ENCODE results near the gene IQCM. TPM values are rescaled to one million over a fixed set of nuclear protein-coding genes. Genes with fewer than 3 reads are reported as not detected.

IQCM gene
- total RNA-seq, 1 donor: not detected

DNA sequence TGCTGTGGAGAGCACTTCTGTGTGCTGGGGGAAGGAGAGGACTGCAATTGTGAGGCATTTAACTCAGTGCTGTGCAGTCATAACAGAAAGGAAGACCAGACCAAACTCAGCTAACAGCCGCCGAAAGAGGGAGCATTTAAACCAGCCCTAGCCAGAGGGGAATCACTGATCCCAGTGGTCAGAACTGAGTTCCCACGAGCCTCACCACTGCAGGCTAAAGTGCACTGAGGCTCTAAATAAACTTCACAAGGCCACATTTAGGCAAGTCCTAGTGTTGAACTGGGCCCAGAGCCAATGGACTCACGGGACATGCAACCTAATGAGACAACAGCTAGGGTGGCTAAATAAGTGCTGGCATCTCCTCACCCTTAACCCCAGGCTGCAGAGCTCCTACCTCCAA, 20.4 kb downstream of the IQCM start:
- no peak for DNase-seq (ENCODE audit: low read depth)
- TF ChIP-seq, protein P1, sequence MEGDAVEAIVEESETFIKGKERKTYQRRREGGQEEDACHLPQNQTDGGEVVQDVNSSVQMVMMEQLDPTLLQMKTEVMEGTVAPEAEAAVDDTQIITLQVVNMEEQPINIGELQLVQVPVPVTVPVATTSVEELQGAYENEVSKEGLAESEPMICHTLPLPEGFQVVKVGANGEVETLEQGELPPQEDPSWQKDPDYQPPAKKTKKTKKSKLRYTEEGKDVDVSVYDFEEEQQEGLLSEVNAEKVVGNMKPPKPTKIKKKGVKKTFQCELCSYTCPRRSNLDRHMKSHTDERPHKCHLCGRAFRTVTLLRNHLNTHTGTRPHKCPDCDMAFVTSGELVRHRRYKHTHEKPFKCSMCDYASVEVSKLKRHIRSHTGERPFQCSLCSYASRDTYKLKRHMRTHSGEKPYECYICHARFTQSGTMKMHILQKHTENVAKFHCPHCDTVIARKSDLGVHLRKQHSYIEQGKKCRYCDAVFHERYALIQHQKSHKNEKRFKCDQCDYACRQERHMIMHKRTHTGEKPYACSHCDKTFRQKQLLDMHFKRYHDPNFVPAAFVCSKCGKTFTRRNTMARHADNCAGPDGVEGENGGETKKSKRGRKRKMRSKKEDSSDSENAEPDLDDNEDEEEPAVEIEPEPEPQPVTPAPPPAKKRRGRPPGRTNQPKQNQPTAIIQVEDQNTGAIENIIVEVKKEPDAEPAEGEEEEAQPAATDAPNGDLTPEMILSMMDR (IDR thresholded peaks at IDR 0.05; ENCODE audit: insufficient read depth, low read depth, low read length): no peak
- H3K4me3 ChIP-seq (ENCODE audit: low read depth, low read length): no peak overlapping the region

DNA sequence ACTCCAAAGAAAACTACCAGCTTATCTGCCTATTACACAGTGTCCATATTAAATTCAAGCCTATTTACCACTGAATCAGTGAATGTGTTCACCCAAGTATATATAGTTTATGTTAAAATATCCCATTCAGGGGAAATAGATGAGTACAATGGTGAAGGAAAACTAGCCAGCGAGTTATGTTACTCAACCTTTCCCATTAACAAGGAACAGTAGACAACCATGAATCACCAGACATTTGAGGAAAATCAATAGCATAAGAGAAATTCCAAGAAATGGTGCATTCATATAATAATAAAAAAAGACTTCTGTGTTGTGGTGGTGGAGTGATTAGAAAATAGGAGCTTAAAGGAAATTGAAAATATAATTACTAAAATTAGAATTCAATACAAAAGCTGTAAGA, 21.3 kb downstream of the IQCM start:
- no peak for DNase-seq (ENCODE audit: low read depth)
- TF ChIP-seq, protein P1 (IDR thresholded peaks at IDR 0.05; ENCODE audit: insufficient read depth, low read depth, low read length): no peak
- no peak overlapping the region for H3K4me3 ChIP-seq (ENCODE audit: low read depth, low read length)

DNA sequence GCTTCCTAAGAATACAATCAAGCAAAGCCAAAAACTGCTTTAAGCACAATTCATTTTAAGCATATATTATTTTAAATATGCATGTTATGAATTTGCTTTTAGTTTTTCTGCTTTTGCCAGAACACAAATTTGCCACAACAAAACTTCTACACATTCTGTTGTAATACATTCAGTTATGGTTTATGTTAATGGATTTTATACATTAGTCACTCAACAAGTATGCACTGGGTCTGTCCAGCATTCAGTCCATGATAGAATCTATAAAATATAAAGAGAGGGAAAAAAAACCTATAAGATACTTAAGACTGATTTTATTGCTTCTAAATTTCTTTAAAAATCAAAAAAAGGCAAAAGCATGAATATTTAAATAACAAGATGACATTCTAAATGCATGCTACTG, 22.2 kb downstream of the IQCM start:
- TF ChIP-seq, protein P1 (IDR thresholded peaks at IDR 0.05; ENCODE audit: insufficient read depth, low read depth, low read length): no peak
- no peak overlapping the region for H3K4me3 ChIP-seq (ENCODE audit: low read depth, low read length)
- DNase-seq (ENCODE audit: low read depth): no peak

DNA sequence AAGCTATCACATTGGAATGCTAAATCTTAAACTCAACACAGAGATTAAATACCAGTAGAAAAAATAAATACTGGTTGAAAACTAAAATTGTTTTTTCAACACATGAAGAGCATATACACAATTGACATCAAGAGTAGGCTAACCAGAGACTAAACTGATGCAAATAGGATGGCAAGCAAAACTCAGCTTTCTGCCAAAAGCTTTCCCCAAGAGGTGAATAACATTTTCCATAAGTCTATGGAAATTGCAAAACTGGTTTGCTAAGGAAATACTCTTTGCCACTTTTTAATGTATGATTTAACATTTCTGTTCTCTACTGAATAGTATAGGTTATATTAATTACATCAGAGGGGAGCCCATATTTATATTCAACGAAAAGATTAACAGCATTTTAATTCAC, 23.8 kb downstream of the IQCM start:
- no peak for DNase-seq (ENCODE audit: low read depth)
- H3K4me3 ChIP-seq (ENCODE audit: low read depth, low read length): no peak overlapping the region
- TF ChIP-seq, protein P1 (IDR thresholded peaks at IDR 0.05; ENCODE audit: insufficient read depth, low read depth, low read length): no peak

DNA sequence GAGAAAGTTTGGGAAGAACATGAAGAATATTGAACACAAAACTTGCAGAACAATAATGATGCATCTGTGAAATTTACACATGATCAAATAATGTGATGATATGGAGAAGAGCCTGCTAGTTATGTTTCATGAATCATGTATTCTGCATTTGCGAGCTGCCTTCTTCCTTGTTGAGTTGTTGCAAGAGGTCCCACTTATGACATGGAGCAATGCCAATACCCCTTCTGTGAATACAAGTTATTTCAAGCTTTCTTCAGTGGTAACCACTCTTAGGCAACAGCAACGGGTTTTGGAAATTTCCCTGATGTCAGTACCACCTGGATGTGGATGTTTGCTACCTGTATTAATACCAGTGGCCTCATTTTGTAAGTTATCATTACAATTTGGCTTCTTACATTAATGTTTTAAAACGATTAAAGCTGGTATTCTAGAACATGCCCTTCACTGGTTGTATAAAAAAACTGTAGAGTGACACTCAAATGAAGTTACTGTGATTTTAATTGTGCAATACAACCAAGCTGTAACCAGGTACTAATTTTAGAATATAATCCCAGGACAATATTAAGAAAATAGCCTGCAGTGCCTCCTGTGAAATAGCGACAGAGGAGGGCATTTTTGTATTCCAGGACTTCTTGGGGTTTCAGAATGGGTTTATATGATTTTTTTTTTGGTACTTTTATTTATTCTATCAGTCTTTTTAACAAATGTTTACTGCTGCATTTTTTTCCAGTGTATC, 25.3 kb downstream of the IQCM start:
- TF ChIP-seq, protein P1 (IDR thresholded peaks at IDR 0.05; ENCODE audit: insufficient read depth, low read depth, low read length): no peak
- no peak for DNase-seq (ENCODE audit: low read depth)
- no peak overlapping the region for H3K4me3 ChIP-seq (ENCODE audit: low read depth, low read length)

DNA sequence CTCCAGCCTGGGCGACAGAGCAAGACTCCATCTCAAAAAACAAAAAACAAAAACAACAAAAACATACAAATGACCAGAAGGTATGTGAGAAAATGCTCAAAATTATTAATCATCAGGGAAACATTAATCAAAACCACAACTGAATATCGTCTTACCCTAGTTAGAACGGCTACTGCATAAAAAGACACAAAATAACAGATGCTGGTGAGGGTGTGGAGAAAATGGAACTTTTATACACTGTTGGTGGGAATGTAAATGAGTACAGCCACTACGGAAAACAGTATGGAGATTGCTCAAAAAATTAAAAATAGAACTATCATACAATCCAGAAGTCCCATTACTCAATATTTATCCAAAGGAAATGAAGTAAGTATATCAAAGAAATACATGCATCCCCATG, 27.3 kb downstream of the IQCM start:
- TF ChIP-seq, protein P1 (IDR thresholded peaks at IDR 0.05; ENCODE audit: insufficient read depth, low read depth, low read length): no peak
- no peak for DNase-seq (ENCODE audit: low read depth)
- no peak overlapping the region for H3K4me3 ChIP-seq (ENCODE audit: low read depth, low read length)

All from fibroblast of villous mesenchyme (primary cell).